ENCODE results near the gene FOXB2. TPM values are rescaled to one million over a fixed set of nuclear protein-coding genes. Genes with fewer than 3 reads are reported as not detected.

FOXB2 gene
- total and polyA plus RNA-seq, 3 donors from 2014 or later = not detected

DNA sequence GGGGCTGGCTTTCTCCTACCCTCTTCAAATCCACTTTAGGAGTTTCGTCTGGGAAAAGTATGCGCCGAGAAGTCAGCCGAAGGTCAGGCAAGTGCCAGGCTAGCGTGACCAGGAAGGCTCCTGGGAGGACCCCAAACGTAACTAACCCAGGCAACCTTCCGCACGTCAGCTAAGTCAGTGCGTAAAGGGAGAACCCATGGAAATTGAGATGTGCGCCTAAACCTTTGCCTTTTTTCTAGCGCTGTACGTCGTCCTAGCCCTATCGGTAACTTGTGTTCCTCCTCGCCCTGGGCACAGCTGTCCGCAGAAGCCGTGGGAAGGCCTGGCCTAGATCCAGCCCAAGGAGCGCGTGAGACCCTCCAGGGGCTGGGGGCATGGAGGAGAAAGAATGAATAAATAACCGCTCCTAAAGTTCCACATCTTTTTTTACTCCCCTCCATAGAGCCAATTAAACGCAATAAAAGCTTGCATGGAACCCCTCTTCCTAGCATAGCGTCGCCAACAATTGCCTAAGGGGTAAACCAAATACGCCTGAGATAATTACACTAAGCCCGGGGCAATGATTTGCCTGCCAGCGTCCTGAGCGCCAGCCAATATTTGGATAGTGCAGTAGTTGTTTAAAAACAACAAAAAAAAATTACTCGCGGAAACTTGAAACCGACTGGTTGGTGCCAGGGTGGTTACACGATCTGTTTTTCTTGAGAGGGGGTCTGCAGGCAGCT lies 4.0 kb upstream of the FOXB2 start:
- TF ChIP-seq CTCF (IDR thresholded peaks at IDR 0.05) = no peak
- no peak for TF ChIP-seq POLR2A (IDR thresholded peaks at IDR 0.05)
- Histone ChIP-seq H3K27me3 (peaks cover 9% of the 10 kb centered on the region), H3K36me3 (ENCODE audit: low read depth, missing control alignments) (no peaks in the 10 kb centered on the region), H3K4me3 (peak overlapping the region in 1 of 2 donors; percentile 36), H3K27ac (no peak overlapping the region), H3K9me3 (no peaks in the 10 kb centered on the region), H3K4me1 (peaks cover 32% of the 10 kb centered on the region)
- DNase-seq = no peak
- WGBS, 2 donors = 2 to 7% methylated on average over 31 of the region's 31 CpGs
- intact Hi-C loops (cut with DNase I; ENCODE audit: low total_unique reads) = no loop called here

DNA sequence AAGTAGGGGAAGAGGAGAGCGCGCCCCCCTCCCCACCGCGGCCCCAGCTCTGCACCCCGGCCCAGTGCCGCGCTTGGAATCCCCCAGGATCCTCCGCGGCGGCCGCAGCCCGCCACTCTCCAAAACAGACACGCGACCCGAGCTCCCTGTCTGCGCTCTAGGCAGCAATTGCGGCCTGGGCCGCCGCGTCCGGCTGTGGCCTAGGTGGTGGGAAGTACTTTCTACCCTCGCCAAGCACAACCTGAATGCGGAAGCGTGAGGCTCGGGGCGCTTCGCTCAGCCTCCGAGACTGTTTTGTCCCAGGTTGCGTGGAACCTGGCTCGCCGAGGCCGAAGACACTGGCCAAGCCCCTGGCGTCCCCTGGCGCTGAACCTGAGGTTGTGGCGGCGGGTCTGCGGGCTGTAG lies 3.3 kb upstream of the FOXB2 start:
- H3K4me3 ChIP-seq = peak overlapping the region in 1 of 2 donors; percentile 36
- WGBS, 2 donors = 0% methylated on average over 35 of the region's 37 CpGs; no CpG with 5 or more reads in 1 of the 2 donors
- no peak overlapping the region for H3K27ac ChIP-seq
- no peaks in the 10 kb centered on the region for H3K36me3 ChIP-seq (ENCODE audit: low read depth, missing control alignments)
- peaks cover 14% of the 10 kb centered on the region for H3K27me3 ChIP-seq
- TF ChIP-seq CTCF (IDR thresholded peaks at IDR 0.05) (no peak), POLR2A (IDR thresholded peaks at IDR 0.05) (no peak)
- DNase-seq = peak; percentile 15
- H3K4me1 ChIP-seq = peaks cover 35% of the 10 kb centered on the region
- intact Hi-C loops (cut with DNase I; ENCODE audit: low total_unique reads) = no loop called here
- no peaks in the 10 kb centered on the region for H3K9me3 ChIP-seq

- intact Hi-C loops (cut with DNase I; ENCODE audit: low total_unique reads) = no loop called here
- Histone ChIP-seq H3K27me3 (peaks cover 21% of the 10 kb centered on the region), H3K4me1 (peaks cover 35% of the 10 kb centered on the region), H3K4me3 (peak overlapping the region in 1 of 2 donors; percentile 36), H3K9me3 (no peaks in the 10 kb centered on the region), H3K27ac (no peak overlapping the region), H3K36me3 (ENCODE audit: low read depth, missing control alignments) (no peaks in the 10 kb centered on the region)
- no peak for DNase-seq
- TF ChIP-seq POLR2A (IDR thresholded peaks at IDR 0.05) (no peak), CTCF (IDR thresholded peaks at IDR 0.05) (no peak)
- 4% methylated on average over 21 to 45 of the region's 47 CpGs for WGBS, 2 donors
These were observed 2.6 kb upstream of the FOXB2 start for GRCh38 chr9:77016526-77017504.

DNA sequence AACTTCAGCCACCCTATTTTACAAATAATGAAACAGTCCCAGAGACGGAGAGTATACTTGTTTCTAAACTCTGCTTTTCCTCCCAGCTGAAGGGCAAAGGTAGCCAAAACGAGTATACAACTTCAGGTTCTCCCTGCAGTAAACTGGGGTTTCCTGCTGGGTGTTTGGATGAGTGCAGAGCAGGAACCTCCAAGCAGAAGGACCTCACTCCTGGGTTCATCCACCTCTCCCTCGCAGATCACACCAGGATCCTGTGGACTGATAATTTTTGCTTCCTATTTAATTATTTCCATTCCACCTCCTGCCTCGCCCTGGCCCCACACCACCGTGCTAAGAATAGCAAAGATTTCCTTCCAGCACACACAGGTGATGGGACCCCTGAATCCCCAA lies 2.0 kb upstream of the FOXB2 start:
- Histone ChIP-seq H3K4me3 (no peak overlapping the region), H3K9me3 (no peaks in the 10 kb centered on the region), H3K4me1 (peaks cover 31% of the 10 kb centered on the region), H3K27ac (no peak overlapping the region), H3K27me3 (peaks cover 25% of the 10 kb centered on the region), H3K36me3 (ENCODE audit: low read depth, missing control alignments) (no peaks in the 10 kb centered on the region)
- intact Hi-C loops (cut with DNase I; ENCODE audit: low total_unique reads) = no loop called here
- TF ChIP-seq CTCF (IDR thresholded peaks at IDR 0.05) (no peak), POLR2A (IDR thresholded peaks at IDR 0.05) (no peak)
- DNase-seq = no peak
- WGBS, 2 donors = 8 to 15% methylated on average over 5 of the region's 5 CpGs
